IPS DF 6.9 (cell line): ENCODE data around the gene NNT.
"Not testable (repeated sequence)": the region's sequence is repeated elsewhere in the genome, so short reads cannot be mapped to it uniquely, and the experiment has no call there.

Experiments
- DNase-seq: peaks from one replicate; pipeline ENCODE4 v3.0.0-alpha.2; 2013; ENCODE audit warnings: low read depth, low spot score
- H3K27ac ChIP-seq: one replicate; pipeline ENCODE4 v1.5.1; 2013; ENCODE audit warnings: low read length, control low read depth
- H3K27me3 ChIP-seq: 2 replicates; pipeline ENCODE4 v1.6.1; 2013; ENCODE audit warnings: mild to moderate bottlenecking, low read length; ENCODE audit not compliant: control insufficient read depth, insufficient read depth
- H3K36me3 ChIP-seq: 2 replicates; pipeline ENCODE4 v1.6.1; 2013; ENCODE audit warnings: low read length; ENCODE audit not compliant: control insufficient read depth, insufficient read depth
- H3K4me1 ChIP-seq: 2 replicates; pipeline ENCODE4 v1.6.1; 2013; ENCODE audit warnings: low read length; ENCODE audit not compliant: control insufficient read depth, insufficient read depth
- H3K4me3 ChIP-seq: 2 replicates; pipeline ENCODE4 v1.5.1; 2013; ENCODE audit warnings: mild to moderate bottlenecking, low read length
- H3K9me3 ChIP-seq: 2 replicates; pipeline ENCODE4 v1.6.1; 2013; ENCODE audit warnings: low read length, inconsistent platforms; ENCODE audit not compliant: control insufficient read depth, insufficient read depth
- WGBS: extraction: QIAGEN DNeasy Blood & Tissue Kit; methylation state at CpG from one replicate; pipeline ENCODE4 v1.1.7; 2013; ENCODE audit warnings: mixed read lengths, missing lambda C conversion rate; ENCODE audit not compliant: insufficient read length, insufficient coverage; 5-methylcytosine and 5-hydroxymethylcytosine counted together

NNT gene

GRCh38 chr5:43702815-43703214, 99.8 kb downstream of the NNT start:
- WGBS = no CpG with 5 or more reads among the region's 3 CpGs

GRCh38 chr5:43704243-43704642, 101.3 kb downstream of the NNT start:
- Histone ChIP-seq H3K4me3 (no peak overlapping the region), H3K4me1 (no peaks in the 10 kb centered on the region)
- WGBS = no CpG with 5 or more reads among the region's 4 CpGs

More at GRCh38 chr5:43702815-43703214, 99.8 kb downstream of the NNT start:
- Histone ChIP-seq H3K4me3 (no peak overlapping the region), H3K27me3 (no peaks in the 10 kb centered on the region), H3K36me3 (no peaks in the 10 kb centered on the region), H3K4me1 (no peaks in the 10 kb centered on the region), H3K27ac (no peak overlapping the region), H3K9me3 (no peaks in the 10 kb centered on the region)
- no peak for DNase-seq

GRCh38 chr5:43706576-43706975, 103.6 kb downstream of the NNT start:
- not testable (repeated sequence) for H3K4me1 ChIP-seq, H3K4me3 ChIP-seq, H3K27me3 ChIP-seq, DNase-seq, H3K27ac ChIP-seq, H3K36me3 ChIP-seq, H3K9me3 ChIP-seq
- no CpG with 5 or more reads among the region's 1 CpG for WGBS

More at GRCh38 chr5:43704243-43704642, 101.3 kb downstream of the NNT start:
- H3K9me3 ChIP-seq = no peaks in the 10 kb centered on the region
- DNase-seq = no peak
- no peaks in the 10 kb centered on the region for H3K36me3 ChIP-seq
- H3K27me3 ChIP-seq = no peaks in the 10 kb centered on the region
- H3K27ac ChIP-seq = no peak overlapping the region

- no peak for DNase-seq
- H3K9me3 ChIP-seq = no peaks in the 10 kb centered on the region
- no peaks in the 10 kb centered on the region for H3K36me3 ChIP-seq
- no peaks in the 10 kb centered on the region for H3K4me1 ChIP-seq
- no peaks in the 10 kb centered on the region for H3K27me3 ChIP-seq
- no peak overlapping the region for H3K4me3 ChIP-seq
- H3K27ac ChIP-seq = no peak overlapping the region
- no CpG with 5 or more reads among the region's 6 CpGs for WGBS
Observed at GRCh38 chr5:43711496-43711895, 108.5 kb downstream of the NNT start.

DNA sequence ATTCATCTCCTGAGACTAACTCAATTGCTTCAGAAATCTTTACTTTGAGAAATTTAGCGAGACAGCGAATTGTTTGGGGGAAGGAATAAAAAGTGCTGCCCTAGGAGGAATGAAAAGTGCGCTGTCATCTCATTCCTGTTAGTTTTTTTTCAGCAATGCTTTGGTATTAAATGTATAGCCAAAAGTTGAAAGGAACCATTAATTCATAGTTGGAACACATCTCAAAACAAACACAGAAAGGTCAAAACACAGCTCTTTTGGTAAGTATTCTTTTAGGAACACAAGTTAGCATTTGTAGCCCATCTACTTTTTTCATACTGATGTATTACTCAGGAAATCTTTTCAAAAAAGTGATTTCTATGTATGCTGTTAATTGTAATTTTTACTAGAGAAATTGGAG, 109.1 kb downstream of the NNT start:
- WGBS = no CpG with 5 or more reads among the region's 3 CpGs
- no peak overlapping the region for H3K27ac ChIP-seq

DNA sequence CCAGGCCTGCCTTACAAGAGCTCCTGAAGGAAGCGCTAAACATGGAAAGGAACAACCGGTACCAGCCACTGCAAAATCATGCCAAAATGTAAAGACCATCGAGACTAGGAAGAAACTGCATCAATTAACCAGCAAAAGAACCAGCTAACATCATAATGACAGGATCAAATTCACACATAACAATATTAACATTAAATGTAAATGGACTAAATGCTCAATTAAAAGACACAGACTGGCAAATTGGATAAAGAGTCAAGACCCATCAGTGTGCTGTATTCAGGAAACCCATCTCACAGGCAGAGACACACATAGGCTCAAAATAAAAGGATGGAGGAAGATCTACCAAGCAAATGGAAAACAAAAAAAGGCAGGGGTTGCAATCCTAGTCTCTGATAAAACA, 116.8 kb downstream of the NNT start:
- not testable (repeated sequence) for DNase-seq, H3K36me3 ChIP-seq, H3K27ac ChIP-seq, H3K27me3 ChIP-seq, H3K4me1 ChIP-seq, H3K9me3 ChIP-seq, H3K4me3 ChIP-seq
- WGBS = no CpG with 5 or more reads among the region's 3 CpGs

More for the DNA sequence above, 109.1 kb downstream of the NNT start:
- Histone ChIP-seq H3K9me3 (no peaks in the 10 kb centered on the region), H3K27me3 (no peaks in the 10 kb centered on the region), H3K4me3 (no peak overlapping the region), H3K36me3 (no peaks in the 10 kb centered on the region), H3K4me1 (no peaks in the 10 kb centered on the region)
- DNase-seq = no peak

- Histone ChIP-seq H3K36me3 (no peaks in the 10 kb centered on the region), H3K27ac (no peak overlapping the region), H3K4me1 (no peaks in the 10 kb centered on the region), H3K4me3 (no peak overlapping the region), H3K9me3 (no peaks in the 10 kb centered on the region), H3K27me3 (no peaks in the 10 kb centered on the region)
- no CpG with 5 or more reads among the region's 3 CpGs for WGBS
- no peak for DNase-seq
Observed at GRCh38 chr5:43728581-43728980, 125.6 kb downstream of the NNT start.

- H3K36me3 ChIP-seq = no peaks in the 10 kb centered on the region
- H3K27me3 ChIP-seq = no peaks in the 10 kb centered on the region
- no peak overlapping the region for H3K4me3 ChIP-seq
- H3K27ac ChIP-seq = no peak overlapping the region
- DNase-seq = no peak
- no peaks in the 10 kb centered on the region for H3K4me1 ChIP-seq
- H3K9me3 ChIP-seq = no peaks in the 10 kb centered on the region
- WGBS = no CpG with 5 or more reads among the region's 2 CpGs
Observed at GRCh38 chr5:43729846-43730478, 127.0 kb downstream of the NNT start.

DNA sequence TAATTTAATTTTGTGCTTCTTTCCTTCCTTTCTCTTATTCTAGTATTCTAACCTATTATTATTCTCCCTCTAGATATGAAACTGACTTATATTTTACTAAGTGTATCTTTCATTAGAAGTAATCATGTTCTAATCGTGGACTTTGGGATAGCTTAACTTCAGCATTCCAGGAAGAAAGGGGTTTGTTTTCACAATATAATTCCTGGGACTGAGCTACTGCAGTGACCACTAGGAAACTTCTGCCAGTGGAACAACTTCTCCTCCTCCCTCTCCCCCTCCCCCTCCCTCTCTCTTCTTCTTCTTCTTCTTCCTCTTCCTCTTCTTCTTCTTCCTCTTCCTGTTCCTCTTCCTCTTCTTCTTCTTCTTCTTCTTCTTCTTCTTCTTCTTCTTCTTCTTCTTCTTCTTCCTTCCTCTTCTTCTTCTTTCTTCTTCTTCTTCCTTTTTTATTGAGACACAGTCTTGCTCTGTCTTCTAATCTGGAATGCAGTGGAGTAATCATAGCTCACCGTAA, 127.9 kb downstream of the NNT start:
- no CpG with 5 or more reads among the region's 2 CpGs for WGBS

DNA sequence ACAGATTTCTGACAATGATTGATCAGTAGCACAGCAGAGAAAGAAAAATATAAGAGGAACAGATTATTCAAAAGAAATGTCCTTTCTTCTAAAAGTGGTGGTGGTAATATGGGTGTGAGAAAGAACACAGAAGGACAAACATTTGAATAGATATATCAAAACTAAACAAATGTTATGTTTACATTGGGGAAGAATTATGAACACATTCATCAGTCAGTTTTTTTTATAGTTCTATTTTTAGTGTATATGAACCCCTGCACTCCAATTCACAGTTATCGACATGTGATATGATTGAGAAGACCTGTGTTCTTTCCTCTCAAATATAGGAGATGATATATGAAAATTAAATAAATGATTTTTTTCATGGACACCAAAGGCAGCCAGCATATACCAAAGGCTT, 128.6 kb downstream of the NNT start:
- Histone ChIP-seq H3K36me3 (no peaks in the 10 kb centered on the region), H3K9me3 (no peaks in the 10 kb centered on the region), H3K4me3 (no peak overlapping the region), H3K27me3 (no peaks in the 10 kb centered on the region), H3K27ac (no peak overlapping the region), H3K4me1 (no peaks in the 10 kb centered on the region)
- no CpG with 5 or more reads among the region's 1 CpG for WGBS
- no peak for DNase-seq

More for the DNA sequence above, 127.9 kb downstream of the NNT start:
- Histone ChIP-seq H3K4me1 (no peaks in the 10 kb centered on the region), H3K27ac (no peak overlapping the region), H3K36me3 (no peaks in the 10 kb centered on the region), H3K9me3 (no peaks in the 10 kb centered on the region), H3K4me3 (no peak overlapping the region), H3K27me3 (no peaks in the 10 kb centered on the region)
- no peak for DNase-seq

GRCh38 chr5:43745923-43746548, 143.1 kb downstream of the NNT start:
- not testable (repeated sequence) for H3K4me1 ChIP-seq, H3K4me3 ChIP-seq, H3K9me3 ChIP-seq, DNase-seq, H3K27ac ChIP-seq, H3K36me3 ChIP-seq, H3K27me3 ChIP-seq
- no CpG with 5 or more reads among the region's 32 CpGs for WGBS
